Muscle of arm (tissue), 14 donors: ENCODE results near the gene MAGED1. TPM values are rescaled to one million over a fixed set of nuclear protein-coding genes. Genes with fewer than 3 reads are reported as not detected.

ENCODE experiments used
- DNase-seq: peaks from one replicate; pipeline ENCODE4 v3.0.0-alpha.2; 2013
- long read RNA-seq, 11 donors: transcript quantifications; one replicate each; lab custom pipeline, GENCODE V29; 2026
- polyA plus RNA-seq, 12 donors: library from polyadenylated mRNA; unstranded; fragments of 120-200 nt; gene quantifications; one replicate each; pipeline ENCODE4 v1.2.1, GENCODE V29; 2013; ENCODE audit not compliant: insufficient read length in 12 of 12

The MAGED1 gene, protein sequence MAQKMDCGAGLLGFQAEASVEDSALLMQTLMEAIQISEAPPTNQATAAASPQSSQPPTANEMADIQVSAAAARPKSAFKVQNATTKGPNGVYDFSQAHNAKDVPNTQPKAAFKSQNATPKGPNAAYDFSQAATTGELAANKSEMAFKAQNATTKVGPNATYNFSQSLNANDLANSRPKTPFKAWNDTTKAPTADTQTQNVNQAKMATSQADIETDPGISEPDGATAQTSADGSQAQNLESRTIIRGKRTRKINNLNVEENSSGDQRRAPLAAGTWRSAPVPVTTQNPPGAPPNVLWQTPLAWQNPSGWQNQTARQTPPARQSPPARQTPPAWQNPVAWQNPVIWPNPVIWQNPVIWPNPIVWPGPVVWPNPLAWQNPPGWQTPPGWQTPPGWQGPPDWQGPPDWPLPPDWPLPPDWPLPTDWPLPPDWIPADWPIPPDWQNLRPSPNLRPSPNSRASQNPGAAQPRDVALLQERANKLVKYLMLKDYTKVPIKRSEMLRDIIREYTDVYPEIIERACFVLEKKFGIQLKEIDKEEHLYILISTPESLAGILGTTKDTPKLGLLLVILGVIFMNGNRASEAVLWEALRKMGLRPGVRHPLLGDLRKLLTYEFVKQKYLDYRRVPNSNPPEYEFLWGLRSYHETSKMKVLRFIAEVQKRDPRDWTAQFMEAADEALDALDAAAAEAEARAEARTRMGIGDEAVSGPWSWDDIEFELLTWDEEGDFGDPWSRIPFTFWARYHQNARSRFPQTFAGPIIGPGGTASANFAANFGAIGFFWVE
- polyA plus RNA-seq = 100 to 1,000 TPM in 11 of 12 donors, not detected in 1; 173 to 380 (median 295) TPM
- long read RNA-seq, donor 1, transcript MAGED1-204 (13 exons, 2,701 nt) = minor isoform, 5 of 386 reads
- long read RNA-seq, donor 1, transcript MAGED1-201 (13 exons, 2,747 nt) = major isoform, 33 of 386 reads
- long read RNA-seq, donor 1, partial matches to known transcripts = 348 of 386 reads
- long read RNA-seq, donor 1, other reads (novel, unspliced or antisense) = 0 of 386 reads
- long read RNA-seq, donor 2, transcript MAGED1-201 (13 exons, 2,747 nt) = major isoform, 82 of 331 reads
- long read RNA-seq, donor 2, partial matches to known transcripts = 246 of 331 reads
- long read RNA-seq, donor 2, other reads (novel, unspliced or antisense) = 0 of 331 reads
- long read RNA-seq, donor 3, transcript MAGED1-201 (13 exons, 2,747 nt) = major isoform, 25 of 198 reads
- long read RNA-seq, donor 3, partial matches to known transcripts = 171 of 198 reads
- long read RNA-seq, donor 3, other reads (novel, unspliced or antisense) = 0 of 198 reads
- long read RNA-seq, donor 4, transcript MAGED1-201 (13 exons, 2,747 nt) = major isoform, 13 of 159 reads
- long read RNA-seq, donor 4, partial matches to known transcripts = 146 of 159 reads
- long read RNA-seq, donor 4, other reads (novel, unspliced or antisense) = 0 of 159 reads
- long read RNA-seq, donor 5, transcript MAGED1-201 (13 exons, 2,747 nt) = major isoform, 64 of 287 reads
- long read RNA-seq, donor 5, partial matches to known transcripts = 220 of 287 reads
- long read RNA-seq, donor 5, other reads (novel, unspliced or antisense) = 0 of 287 reads
- long read RNA-seq, donor 6, transcript MAGED1-201 (13 exons, 2,747 nt) = major isoform, 15 of 228 reads
- long read RNA-seq, donor 6, partial matches to known transcripts = 213 of 228 reads
- long read RNA-seq, donor 6, other reads (novel, unspliced or antisense) = 0 of 228 reads
- long read RNA-seq, donor 7, transcript MAGED1-201 (13 exons, 2,747 nt) = major isoform, 18 of 187 reads
- long read RNA-seq, donor 7, partial matches to known transcripts = 168 of 187 reads
- long read RNA-seq, donor 7, other reads (novel, unspliced or antisense) = 0 of 187 reads
- long read RNA-seq, donor 8, transcript MAGED1-201 (13 exons, 2,747 nt) = major isoform, 65 of 287 reads
- long read RNA-seq, donor 8, partial matches to known transcripts = 217 of 287 reads
- long read RNA-seq, donor 8, other reads (novel, unspliced or antisense) = 0 of 287 reads
- long read RNA-seq, donor 9, transcript MAGED1-201 (13 exons, 2,747 nt) = major isoform, 19 of 275 reads
- long read RNA-seq, donor 9, partial matches to known transcripts = 254 of 275 reads
- long read RNA-seq, donor 9, other reads (novel, unspliced or antisense) = 0 of 275 reads
- long read RNA-seq, donor 10, transcript MAGED1-201 (13 exons, 2,747 nt) = major isoform, 47 of 232 reads
- long read RNA-seq, donor 10, partial matches to known transcripts = 180 of 232 reads
- long read RNA-seq, donor 10, other reads (novel, unspliced or antisense) = 0 of 232 reads
- long read RNA-seq, donor 11, transcript MAGED1-201 (13 exons, 2,747 nt) = major isoform, 71 of 415 reads
- long read RNA-seq, donor 11, partial matches to known transcripts = 339 of 415 reads
- long read RNA-seq, donor 11, other reads (novel, unspliced or antisense) = 0 of 415 reads

DNA sequence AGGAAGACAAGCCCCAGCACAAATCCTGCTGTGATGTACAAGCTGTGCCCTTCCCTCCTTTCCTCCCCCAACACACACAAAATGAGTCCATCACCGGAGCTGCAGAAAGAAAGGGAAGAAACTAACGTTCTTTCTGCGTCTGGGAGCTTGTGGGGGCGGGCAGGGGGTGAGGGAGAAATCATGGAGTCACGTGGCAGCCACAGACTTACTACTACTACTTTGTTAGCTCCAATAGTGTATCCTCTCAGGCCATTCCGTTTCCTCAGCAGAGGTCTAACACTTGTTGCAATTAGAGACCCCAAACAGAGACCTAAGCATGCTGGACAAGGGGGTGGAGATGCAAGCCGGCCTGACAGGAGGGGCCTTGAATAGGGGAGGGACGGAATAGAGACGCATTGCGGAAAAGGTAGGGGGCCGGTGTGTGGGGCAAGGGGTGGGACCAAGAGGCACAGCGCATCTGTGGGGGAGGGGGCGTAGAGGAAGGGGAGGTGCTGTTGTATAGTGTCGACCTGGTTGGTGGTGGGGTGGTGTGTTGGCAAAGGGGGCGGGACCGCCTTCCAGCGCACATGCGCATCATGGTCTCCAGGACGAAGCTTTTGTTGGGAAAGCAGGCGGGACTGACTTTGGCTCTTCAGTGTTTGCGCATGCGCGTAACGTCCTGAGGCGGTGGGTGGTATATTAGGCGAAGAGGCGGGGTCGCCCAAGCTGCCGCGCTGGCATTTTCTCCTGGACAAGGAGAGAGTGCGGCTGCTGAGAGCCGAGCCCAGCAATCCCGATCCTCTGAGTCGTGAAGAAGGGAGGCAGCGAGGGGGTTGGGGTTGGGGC lies at the start of gene MAGED1:
MAGED1 (plus strand) TSS at position 703 of the 825 bp plus-strand sequence. CDS start 682 bp downstream, outside the sequence.
- peak; percentile 94 for DNase-seq

DNA sequence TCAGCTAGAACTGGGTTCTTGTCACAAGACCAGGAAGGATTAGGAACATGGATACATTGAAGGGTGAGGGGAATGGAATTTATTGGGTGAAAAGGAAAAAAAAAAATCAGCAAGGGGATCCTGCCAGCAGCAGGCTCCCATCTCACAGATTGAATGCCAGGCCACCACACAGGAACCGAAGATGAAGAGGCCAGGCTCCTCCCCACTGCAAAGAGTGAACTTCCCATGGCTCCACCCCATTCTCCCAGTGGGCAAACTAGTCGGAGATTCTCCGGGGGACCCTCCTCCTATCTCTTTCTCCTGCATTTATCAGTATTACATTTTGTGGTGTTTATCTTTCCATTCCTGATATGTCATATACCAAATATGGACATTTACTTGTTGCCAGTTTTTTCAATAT lies 46.0 kb upstream of the MAGED1 start:
- DNase-seq = no peak

DNA sequence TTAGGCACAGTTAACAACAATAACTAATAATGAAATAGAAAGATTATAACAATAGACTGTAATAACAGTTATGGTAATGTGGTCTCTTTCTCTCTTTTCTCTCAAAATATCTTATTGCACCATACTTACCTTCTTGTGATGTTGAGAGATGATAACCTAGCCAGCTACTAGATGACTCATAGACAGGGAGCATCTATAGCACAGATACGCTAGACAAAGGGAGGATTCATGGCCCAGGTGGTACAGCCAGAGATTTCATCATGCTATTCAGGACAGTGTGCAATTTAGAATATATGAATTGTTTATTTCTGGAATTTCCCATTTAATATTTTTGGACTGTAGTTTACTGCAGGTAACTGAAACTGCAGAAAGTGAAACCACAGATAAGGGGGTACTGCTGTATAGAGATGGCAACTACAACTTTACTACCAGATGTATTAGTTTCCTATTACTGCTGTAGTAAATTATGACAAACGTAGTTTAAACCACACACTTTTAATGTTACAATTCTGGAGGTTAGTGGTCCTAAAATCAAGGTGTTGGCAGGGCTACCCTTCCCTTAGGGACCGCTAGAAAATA lies 41.8 kb upstream of the MAGED1 start:
- no peak for DNase-seq

DNA sequence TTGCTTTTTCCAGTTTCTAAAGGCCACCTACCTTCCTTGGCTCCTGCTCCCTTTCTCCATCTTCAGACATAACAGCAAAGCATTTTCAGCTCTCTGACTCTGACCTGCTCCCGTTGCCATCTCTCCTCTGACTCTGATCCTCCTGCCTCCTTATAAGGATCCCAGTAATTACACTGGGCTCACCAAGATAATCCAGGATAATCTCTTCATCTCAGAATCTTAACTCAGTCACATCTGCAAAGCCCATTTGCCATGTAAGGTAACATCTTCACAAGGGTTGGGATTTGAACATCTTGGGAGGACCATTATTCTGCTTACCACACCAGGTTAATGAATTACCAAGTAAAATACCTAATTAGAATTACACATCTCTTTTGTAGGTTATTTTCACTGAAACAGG lies 41.3 kb upstream of the MAGED1 start:
- no peak for DNase-seq

DNA sequence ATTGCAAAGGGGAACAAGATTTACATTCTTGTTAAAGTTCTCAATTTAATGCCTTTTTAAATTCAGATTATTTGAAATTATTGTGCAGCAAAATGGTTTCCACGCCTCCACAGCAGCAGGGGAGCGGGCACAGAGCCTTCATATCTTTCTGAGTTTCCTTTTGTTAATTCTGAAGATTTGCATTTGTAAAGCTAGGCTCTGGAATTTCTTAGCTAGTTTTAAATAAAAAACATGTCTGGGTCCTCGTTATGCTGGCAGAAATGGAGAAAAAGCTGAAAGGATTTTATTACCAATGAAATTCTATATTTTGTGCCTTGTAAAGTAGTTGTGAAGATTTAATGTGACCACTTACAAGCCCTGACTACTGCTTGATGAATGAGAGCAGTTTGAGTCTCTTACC lies 40.8 kb upstream of the MAGED1 start:
- no peak for DNase-seq

DNA sequence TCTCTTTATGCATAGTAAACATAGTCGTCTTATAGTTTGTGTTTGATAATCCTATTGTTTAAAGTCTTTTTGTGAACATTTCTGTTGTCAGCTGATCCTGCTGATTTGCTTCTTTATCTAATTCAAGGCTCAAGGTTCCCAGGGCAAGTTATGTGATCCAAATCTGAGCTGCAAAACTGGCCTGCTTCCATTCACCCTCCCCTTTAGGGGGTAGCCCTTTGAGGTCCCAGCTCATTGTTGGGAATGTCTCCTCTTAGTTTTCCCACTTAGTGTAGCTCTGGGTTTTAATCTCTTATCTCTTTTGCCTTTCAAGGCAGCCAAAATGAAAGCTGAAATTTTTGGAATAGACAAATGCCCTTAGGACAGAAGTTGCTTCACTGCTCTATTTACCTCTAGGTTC lies 40.2 kb upstream of the MAGED1 start:
- no peak for DNase-seq

DNA sequence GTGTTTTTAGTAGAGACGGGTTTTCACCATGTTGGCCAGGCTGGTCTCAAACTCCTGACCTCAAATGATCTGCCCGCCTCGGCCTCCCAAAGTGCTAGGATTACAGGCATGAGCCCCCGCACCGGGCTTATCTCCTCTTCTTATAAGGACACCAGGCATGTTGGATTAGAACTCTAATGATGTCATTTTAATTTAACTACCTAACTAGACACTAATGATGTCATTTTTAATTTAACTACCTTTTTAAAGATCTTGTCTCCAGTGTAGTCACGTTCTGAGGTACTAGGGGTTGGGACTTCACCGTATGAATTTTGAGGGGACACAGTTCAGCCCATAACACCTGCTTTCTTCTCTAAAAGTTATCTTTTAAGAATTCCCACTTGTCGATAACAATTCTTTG lies 37.7 kb upstream of the MAGED1 start:
- no peak for DNase-seq

DNA sequence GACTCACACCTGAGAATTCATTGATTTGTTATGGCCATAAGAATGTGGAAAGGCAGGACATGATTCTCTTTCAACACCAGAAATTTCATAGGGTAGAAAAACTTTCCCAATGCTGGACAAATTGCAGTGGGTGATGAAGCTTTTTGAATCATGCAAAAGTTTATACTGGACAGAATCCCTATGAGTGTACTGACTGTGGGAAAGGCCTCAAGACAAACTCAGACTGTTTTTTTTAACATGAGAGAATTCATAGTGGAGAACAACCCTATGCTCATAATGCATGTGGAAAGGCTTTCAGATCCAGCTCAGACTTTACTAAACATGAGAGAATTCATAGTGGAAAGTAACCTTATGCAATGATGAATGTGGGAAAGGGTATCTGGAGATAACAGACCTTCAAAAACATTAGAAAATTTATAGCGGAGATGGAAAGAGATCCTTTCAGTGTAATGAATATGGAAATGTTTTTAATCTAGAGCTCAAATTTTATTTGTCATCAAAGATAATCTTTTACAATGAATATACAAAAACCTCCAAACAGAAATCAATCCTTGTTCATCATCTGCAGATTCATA lies 36.2 kb upstream of the MAGED1 start:
- no peak for DNase-seq

DNA sequence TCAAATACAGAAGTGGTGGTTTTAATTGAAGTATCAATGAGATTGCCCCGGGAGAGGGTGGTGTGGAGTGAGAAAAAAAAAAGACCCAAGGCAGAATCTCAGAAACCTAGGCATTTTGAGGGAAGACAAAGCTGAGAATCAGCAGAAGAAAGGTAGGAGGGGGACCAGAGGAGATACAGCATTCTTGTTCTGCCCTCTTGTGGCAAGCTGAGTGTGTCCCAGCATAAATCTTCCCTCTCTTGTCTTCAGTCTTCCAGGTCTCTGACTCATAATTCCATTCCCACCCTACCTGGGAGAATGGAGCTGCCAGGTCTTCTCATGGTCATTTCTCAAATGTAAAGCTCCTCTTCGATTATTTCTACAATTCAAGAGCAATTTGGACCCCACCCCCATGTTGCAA lies 32.7 kb upstream of the MAGED1 start:
- DNase-seq = peak; percentile 8

DNA sequence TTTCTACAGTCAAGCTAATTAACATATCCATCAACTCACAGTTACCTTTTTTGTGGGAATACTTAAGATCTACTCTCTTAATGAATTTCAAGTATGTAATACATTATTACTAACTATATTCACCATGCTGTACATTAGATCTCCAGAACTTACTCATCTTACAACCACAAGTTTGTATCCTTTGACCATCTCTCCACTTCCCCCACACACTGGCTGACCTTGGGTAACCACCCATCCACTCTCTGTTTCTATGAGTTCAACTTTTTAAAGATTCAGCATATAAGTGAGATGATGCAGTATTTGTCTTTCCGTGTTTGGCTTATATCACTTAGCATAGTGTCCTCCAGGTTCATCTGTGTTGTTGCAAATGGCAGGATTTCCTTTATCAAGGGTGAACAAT lies 30.5 kb upstream of the MAGED1 start:
- DNase-seq = no peak

DNA sequence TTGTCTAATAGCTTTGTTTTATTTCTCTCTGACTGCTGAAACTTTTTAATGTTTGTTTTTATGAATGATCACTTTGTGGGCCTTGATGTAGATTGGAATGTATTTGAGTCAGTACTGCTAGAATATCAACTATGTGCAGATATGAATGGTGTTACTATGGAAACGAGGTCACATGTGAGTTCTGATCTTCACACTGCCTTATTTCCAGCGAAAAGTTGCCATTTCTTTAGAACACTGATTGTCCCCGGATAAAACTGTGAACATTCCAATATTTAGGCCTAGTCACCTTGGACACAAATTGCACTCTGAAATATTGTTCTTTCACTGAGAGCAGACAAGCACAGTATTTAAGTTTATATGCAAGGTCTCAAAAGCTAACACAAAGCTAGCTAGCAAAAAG lies 27.2 kb upstream of the MAGED1 start:
- no peak for DNase-seq

DNA sequence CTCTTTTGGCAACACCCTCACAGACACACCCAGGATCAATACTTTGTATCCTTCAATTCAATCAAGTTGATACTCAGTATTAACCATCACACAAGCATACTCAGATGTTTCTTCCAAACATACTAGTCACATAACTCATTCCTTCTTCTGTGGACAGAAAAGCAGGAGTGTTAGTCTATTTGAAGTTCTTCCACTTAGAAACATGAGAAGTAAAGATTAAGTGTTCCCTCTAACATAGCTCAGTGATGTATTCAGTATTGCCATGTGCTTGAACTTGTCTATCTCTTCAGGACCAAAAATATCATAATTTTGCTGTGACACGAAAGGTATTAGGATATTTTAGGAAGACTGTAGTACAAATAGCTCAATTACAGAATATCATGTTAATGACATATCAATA lies 25.8 kb upstream of the MAGED1 start:
- no peak for DNase-seq

DNA sequence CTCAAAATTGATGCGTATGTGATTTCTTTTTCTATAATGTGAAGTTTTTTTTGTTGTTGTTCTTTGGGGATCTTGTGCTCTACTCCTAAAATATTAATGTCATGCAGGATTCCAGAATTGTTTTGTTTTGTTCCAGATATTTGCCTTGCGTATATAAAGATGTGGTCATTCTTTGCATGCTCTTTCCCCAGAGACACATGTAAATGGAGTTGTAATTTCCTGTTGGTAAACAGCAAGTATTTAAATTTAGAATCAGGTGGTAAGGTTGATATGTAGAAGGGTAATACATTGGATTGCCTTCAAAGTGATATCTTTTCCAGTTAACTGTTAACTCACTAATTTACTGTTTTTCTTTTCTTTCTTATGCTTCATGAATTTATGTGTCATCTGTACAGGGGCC lies 23.1 kb upstream of the MAGED1 start:
- no peak for DNase-seq

DNA sequence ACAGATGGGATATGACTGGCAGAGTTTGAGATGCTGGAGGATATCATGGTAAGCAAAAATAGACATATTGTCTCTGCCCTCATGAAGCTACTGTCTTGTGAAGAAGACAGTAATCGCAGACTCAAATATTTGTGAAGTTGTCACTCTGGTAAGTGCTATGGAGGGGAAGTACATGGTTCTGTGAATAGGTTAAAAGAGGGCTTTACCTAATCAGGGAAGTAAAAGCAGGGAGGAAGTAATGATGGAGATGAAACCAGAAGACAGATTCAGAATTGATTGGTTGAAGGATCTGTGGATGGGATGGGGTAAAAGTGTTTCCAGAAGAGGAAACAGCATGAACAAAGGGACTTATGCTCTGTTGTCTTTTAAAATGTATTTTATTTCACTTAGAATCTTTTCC lies 19.3 kb upstream of the MAGED1 start:
- no peak for DNase-seq

DNA sequence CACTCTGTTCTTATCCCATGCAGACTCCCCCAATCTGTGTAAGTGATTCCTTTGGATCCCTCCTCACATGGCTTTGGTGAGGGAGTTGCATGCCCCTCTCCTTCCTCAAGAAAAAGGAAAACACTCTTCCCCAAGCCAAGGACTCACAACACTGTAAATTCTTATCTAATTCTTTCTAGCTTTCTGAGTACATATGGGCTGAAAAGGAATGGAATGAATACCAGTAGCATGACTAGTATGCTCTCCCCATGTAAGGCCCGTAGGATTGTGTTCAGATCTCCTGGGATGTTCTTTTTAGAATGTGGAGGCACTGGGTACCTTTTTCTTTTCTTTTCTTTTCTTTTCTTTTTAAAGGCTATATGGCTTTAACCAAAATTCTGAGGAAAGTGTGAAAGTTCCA lies 17.0 kb upstream of the MAGED1 start:
- DNase-seq = no peak

DNA sequence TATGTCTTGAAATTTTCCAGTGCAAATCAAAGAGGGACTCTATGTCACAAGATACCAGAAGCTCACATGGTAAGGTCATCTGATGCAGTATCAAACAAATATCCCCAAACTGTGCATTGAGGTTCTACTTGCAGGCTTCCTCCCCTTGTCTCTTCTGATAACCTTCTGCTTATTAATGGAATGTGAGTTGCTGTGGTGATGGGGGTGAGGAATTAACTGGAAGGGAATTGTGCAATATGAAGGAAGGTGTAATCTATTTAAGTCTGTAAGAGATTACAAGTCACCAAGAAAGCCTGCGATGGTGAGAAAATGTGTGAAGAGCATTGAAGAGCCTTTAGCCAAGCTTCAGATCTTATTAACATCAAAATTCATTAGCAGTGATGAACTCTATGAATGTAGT lies 15.4 kb upstream of the MAGED1 start:
- DNase-seq = no peak

DNA sequence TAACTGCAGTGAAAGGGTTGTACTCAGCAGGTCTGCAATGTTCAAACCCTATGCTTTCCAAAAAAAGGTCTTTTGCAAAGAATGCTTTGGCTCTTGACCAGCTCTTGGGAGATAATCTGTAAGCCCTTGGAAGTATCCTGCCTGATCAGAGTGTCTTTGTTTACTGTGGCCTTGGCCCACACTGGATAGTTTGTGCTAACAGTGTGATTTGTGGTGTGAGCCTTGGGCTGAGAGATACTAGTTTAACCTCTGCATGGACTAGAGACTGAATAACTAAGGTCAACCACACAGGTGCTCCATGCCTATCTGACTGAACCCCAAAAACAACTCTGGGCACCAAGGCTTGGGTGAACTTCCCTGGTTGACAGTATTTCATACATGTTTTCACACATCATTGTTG lies 3.6 kb upstream of the MAGED1 start:
- DNase-seq = no peak

DNA sequence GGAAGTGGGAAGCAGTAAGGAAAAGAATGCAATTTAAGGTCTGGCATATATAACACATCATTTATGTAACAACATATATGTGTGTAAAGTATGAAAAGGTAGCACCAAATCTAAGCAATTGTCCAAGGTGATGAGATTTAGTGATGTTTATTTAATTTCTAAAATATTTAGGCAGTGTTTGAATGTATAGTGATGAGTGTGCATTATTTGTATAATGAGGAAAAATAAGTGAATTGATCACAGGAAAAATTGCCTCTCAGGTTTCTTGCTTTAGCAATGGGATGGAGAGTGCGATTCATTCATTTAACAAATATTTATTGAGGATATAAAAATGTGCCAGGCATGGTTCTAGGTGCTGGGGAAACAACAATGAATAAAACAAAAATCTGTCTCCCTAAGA lies 2.2 kb upstream of the MAGED1 start:
- no peak for DNase-seq
